SU-DHL-6 (cell line): ENCODE data around the gene MANEAL.

ENCODE experiments used
- CTCF ChIP-seq: fragments of 200-600 bp; sonication (generic); IDR thresholded peaks from one replicate; pipeline ENCODE4 v1.5.1; 2017; ENCODE audit warnings: antibody characterized with exemption, mild to moderate bottlenecking, low read length, moderate library complexity; ENCODE audit not compliant: insufficient read depth, poor library complexity, severe bottlenecking
- EZH2phosphoT487 ChIP-seq: fragments of 200-600 bp; sonication (generic), shearing (Covaris generic); conservative IDR thresholded peaks from 2 replicates; pipeline ENCODE4 v1.6.1; 2018; ENCODE audit warnings: mild to moderate bottlenecking, antibody characterized with exemption, low read length, moderate library complexity, mixed read lengths

- no peak for TF ChIP-seq CTCF
- TF ChIP-seq EZH2phosphoT487, result no peak
Observed at GRCh38 chr1:37746806-37747205, 46.8 kb upstream of the MANEAL start.
